Uterus (tissue), 4 donors: ENCODE measurements around the gene ZSCAN12. TPM values are rescaled to one million over a fixed set of nuclear protein-coding genes. Genes with fewer than 3 reads are reported as not detected.

ENCODE experiments used
- DNase-seq, 2 donors: peaks; one replicate each; pipeline ENCODE4 v3.0.0-alpha.2; 2019 to 2020
- H3K27ac ChIP-seq, 2 donors: fragments of 200-600 bp; sonication (generic); 1 replicate in 1 of 2; 2 replicates in 1 of 2; pipeline ENCODE4 v1.5.1; 2016 to 2018
- H3K27me3 ChIP-seq, 2 donors: fragments of 200-600 bp; sonication (generic); one replicate each; pipeline ENCODE4 v1.5.1; 2018 to 2019; ENCODE audit warnings: control low read depth in 1 of 2
- H3K36me3 ChIP-seq, 2 donors: fragments of 200-600 bp; sonication (generic); one replicate each; pipeline ENCODE4 v1.5.1; 2019; ENCODE audit warnings: control low read depth in 1 of 2
- H3K4me1 ChIP-seq, 2 donors: fragments of 200-600 bp; sonication (generic); one replicate each; pipeline ENCODE4 v1.5.1; 2018 to 2019; ENCODE audit warnings: control low read depth in 1 of 2
- H3K4me3 ChIP-seq, 2 donors: fragments of 200-600 bp; sonication (generic); 1 replicate in 1 of 2; 2 replicates in 1 of 2; pipeline ENCODE4 v1.5.1; 2018 to 2019; ENCODE audit warnings: mild to moderate bottlenecking in 1 of 2
- H3K9me3 ChIP-seq, 2 donors: fragments of 200-600 bp; sonication (generic); one replicate each; pipeline ENCODE4 v1.5.1; 2019; ENCODE audit warnings: control low read depth in 1 of 2
- CTCF ChIP-seq, 4 experiments: fragments of 200-600 bp in 2 of 4; fragments of 450-650 bp in 2 of 4; sonication (generic) in 2 of 4; IDR thresholded peaks; one replicate each; pipeline ENCODE4 v1.5.1; 2016 to 2019; ENCODE audit warnings: antibody characterized with exemption in 4 of 4, mild to moderate bottlenecking in 2 of 4, moderate library complexity in 1 of 4
- POLR2A ChIP-seq, 2 donors: fragments of 450-650 bp; IDR thresholded peaks; one replicate each; pipeline ENCODE4 v1.6.1; 2016; ENCODE audit warnings: antibody characterized with exemption in 2 of 2, mild to moderate bottlenecking in 1 of 2, moderate library complexity in 1 of 2
- intact Hi-C: fragments of 100-400 bp; cut with DNase I; formaldehyde crosslinking; loops from one replicate; pipeline ENCODE4 v1.15.1; 2023; ENCODE audit warnings: low total_unique reads
- total RNA-seq, 4 donors: library from RNA; depleted of rRNA in 3 of 4; stranded (reverse); fragments of >200 nt in 3 of 4; gene quantifications; one replicate each; pipeline versions ENCODE4 v1.1.0 to v1.2.4, GENCODE V29; 2014 to 2023
- donor health status: DM: yes; HTN: yes; CAD: no.

Gene ZSCAN12
- total RNA-seq, 4 donors from 2014 or later: 3.8 to 22.2 (median 8.4) TPM

GRCh38 chr6:28354688-28355554, 44.6 kb downstream of the ZSCAN12 start:
- no peaks in the 10 kb centered on the region for H3K27me3 ChIP-seq
- no peak for DNase-seq
- no peaks in the 10 kb centered on the region for H3K36me3 ChIP-seq
- no peaks in the 10 kb centered on the region for H3K9me3 ChIP-seq
- H3K27ac ChIP-seq: peak overlapping the region; percentile 90 to 94
- no peak for TF ChIP-seq POLR2A (IDR thresholded peaks at IDR 0.05)
- no peak for TF ChIP-seq CTCF (IDR thresholded peaks at IDR 0.05)
- intact Hi-C loops: loop anchor here (10.0 kb wide), 1 partner anchor 220 kb away; no protein-coding TSS in a partner anchor
- peak overlapping the region in 1 of 2 donors; percentile 62 for H3K4me3 ChIP-seq
- H3K4me1 ChIP-seq: peaks cover 0 to 5% of the 10 kb centered on the region in 2 donors

GRCh38 chr6:28353981-28354676, 45.4 kb downstream of the ZSCAN12 start:
- Histone ChIP-seq H3K27ac (peak overlapping the region; percentile 90 to 94), H3K27me3 (no peaks in the 10 kb centered on the region), H3K36me3 (no peaks in the 10 kb centered on the region), H3K4me1 (peaks cover 0 to 5% of the 10 kb centered on the region in 2 donors), H3K9me3 (no peaks in the 10 kb centered on the region), H3K4me3 (peak overlapping the region; percentile 15 to 23)
- intact Hi-C loops: loop anchor here (10.0 kb wide), 1 partner anchor 219 kb away; no protein-coding TSS in a partner anchor
- TF ChIP-seq CTCF (IDR thresholded peaks at IDR 0.05): no peak
- TF ChIP-seq POLR2A (IDR thresholded peaks at IDR 0.05): peak in 1 of 2 donors; percentile 32
- DNase-seq: peak; percentile 75 to 81

GRCh38 chr6:28353356-28353755, 46.2 kb downstream of the ZSCAN12 start:
- Histone ChIP-seq H3K27ac (peak overlapping the region; percentile 90 to 94), H3K4me1 (peaks cover 0 to 5% of the 10 kb centered on the region in 2 donors), H3K9me3 (no peaks in the 10 kb centered on the region), H3K4me3 (peak overlapping the region; percentile 15 to 23), H3K36me3 (no peaks in the 10 kb centered on the region), H3K27me3 (no peaks in the 10 kb centered on the region)
- DNase-seq: no peak
- intact Hi-C loops: loop anchor here (10.0 kb wide), 1 partner anchor 219 kb away; no protein-coding TSS in a partner anchor
- TF ChIP-seq CTCF (IDR thresholded peaks at IDR 0.05): no peak
- TF ChIP-seq POLR2A (IDR thresholded peaks at IDR 0.05): no peak

- Histone ChIP-seq H3K27ac (peak overlapping the region; percentile 84 to 87), H3K4me3 (no peak overlapping the region)
Observed at GRCh38 chr6:28351493-28351925, 48.0 kb downstream of the ZSCAN12 start.

More at GRCh38 chr6:28351493-28351925, 48.0 kb downstream of the ZSCAN12 start:
- Histone ChIP-seq H3K27me3 (no peaks in the 10 kb centered on the region), H3K36me3 (no peaks in the 10 kb centered on the region), H3K4me1 (peaks cover 0 to 5% of the 10 kb centered on the region in 2 donors), H3K9me3 (no peaks in the 10 kb centered on the region)
- no peak for DNase-seq
- TF ChIP-seq CTCF (IDR thresholded peaks at IDR 0.05) (no peak), POLR2A (IDR thresholded peaks at IDR 0.05) (no peak)
- intact Hi-C loops: loop anchor here (10.0 kb wide), 1 partner anchor 217 kb away; no protein-coding TSS in a partner anchor
